ENCODE measurements around the gene CHGA. TPM values are rescaled to one million over a fixed set of nuclear protein-coding genes. Genes with fewer than 3 reads are reported as not detected.

CHGA gene
- total RNA-seq, 2 experiments from 2014 or later, result not detected

DNA sequence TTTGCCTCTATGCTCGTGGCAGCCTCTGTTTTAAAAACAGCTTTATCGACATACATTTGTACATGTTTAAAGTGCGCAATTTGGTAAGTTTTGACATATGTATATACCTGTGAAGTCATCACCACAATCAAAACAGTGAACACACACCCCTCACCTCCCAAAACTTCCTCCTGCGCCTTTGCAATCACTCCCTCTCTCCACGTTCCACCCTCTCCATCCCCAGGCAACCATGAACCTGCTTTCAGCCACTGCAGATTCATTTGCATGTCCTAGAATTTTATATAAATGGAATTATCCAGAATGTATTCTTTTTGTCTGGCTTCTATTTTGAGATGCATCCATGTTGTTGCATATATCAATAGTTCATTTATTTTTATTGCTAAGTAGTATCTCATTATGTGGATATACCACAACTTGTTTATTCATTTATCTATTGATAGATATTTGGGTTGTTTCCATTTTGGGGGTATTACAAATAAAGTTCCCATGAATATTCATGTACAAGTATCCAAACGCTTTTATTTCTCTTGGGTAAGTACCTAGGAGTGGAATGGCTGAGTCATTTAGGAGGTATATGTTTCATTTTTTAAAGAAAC lies 15.5 kb upstream of the CHGA start:
- POLR2A ChIA-PET, result no interaction called here
- peaks cover 14% of the 10 kb centered on the region for H3K4me1 Mint-ChIP-seq (ENCODE audit: low read depth)
- no peak for DNase-seq
- CTCF ChIA-PET, result no interaction called here
- intact Hi-C loops (cut with micrococcal nuclease), result no loop called here
- no peak overlapping the region for H3K27ac Mint-ChIP-seq
- H3K36me3 Mint-ChIP-seq, result no peaks in the 10 kb centered on the region
- no peaks in the 10 kb centered on the region for H3K9me3 Mint-ChIP-seq
- peaks cover 7% of the 10 kb centered on the region for H3K27me3 Mint-ChIP-seq
- no peak overlapping the region for H3K4me3 Mint-ChIP-seq

DNA sequence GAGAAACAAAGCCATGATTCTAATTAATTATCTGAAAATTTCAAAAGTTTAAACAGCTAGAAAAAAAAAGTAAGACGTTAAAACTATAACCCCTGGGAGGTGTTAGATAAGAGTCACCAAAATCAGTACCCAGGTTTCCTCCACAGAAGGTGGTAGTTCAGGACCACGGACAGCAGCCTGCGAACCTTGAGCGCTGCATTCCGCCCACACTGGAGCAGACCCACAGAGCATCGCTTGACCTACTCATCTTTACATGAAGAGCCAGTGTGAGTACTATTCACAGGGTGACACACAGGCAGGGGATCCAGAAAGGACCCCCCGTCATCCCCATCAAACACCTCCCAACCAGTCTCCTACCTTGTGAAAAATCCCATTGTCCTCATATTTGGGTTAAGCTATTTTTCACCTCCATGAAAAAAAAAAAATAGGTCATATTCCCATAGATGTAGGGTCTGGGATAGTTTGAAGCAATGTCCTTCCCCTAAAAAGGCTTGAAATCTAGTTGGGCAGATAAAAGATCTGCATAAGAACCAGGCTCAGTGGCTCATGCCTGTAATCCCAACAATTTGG lies 8.8 kb upstream of the CHGA start:
- POLR2A ChIA-PET, result interaction anchor here (0.6 kb wide), 1 partner anchor 17 kb away, joined by 4 read pairs; no protein-coding TSS in a partner anchor

GRCh38 chr14:92916201-92916600 lies 6.7 kb upstream of the CHGA start:
- ChIA-PET CTCF (no interaction called here), POLR2A (no interaction called here)
- Mint-ChIP-seq H3K36me3 (no peaks in the 10 kb centered on the region), H3K4me3 (no peak overlapping the region), H3K27ac (no peak overlapping the region), H3K9me3 (no peaks in the 10 kb centered on the region), H3K4me1 (ENCODE audit: low read depth) (no peaks in the 10 kb centered on the region), H3K27me3 (peaks cover 12% of the 10 kb centered on the region)
- no peak for DNase-seq
- intact Hi-C loops (cut with micrococcal nuclease), result no loop called here

More for the DNA sequence above, 8.8 kb upstream of the CHGA start:
- Mint-ChIP-seq H3K9me3 (no peaks in the 10 kb centered on the region), H3K27ac (no peak overlapping the region), H3K36me3 (no peaks in the 10 kb centered on the region), H3K4me1 (ENCODE audit: low read depth) (no peaks in the 10 kb centered on the region), H3K4me3 (no peak overlapping the region), H3K27me3 (peaks cover 7% of the 10 kb centered on the region)
- DNase-seq, result peak; percentile 62
- intact Hi-C loops (cut with micrococcal nuclease), result no loop called here
- CTCF ChIA-PET, result interaction anchor here (0.7 to 0.9 kb wide), 2 partner anchors 16 to 294 kb away, joined by 3 read pairs; no protein-coding TSS in a partner anchor

- ChIA-PET CTCF (no interaction called here), POLR2A (no interaction called here)
- no peaks in the 10 kb centered on the region for H3K36me3 Mint-ChIP-seq
- peaks cover 19% of the 10 kb centered on the region for H3K27me3 Mint-ChIP-seq
- intact Hi-C loops (cut with micrococcal nuclease), result no loop called here
- H3K9me3 Mint-ChIP-seq, result no peaks in the 10 kb centered on the region
- no peak for DNase-seq
- no peak overlapping the region for H3K4me3 Mint-ChIP-seq
- H3K27ac Mint-ChIP-seq, result no peak overlapping the region
- H3K4me1 Mint-ChIP-seq (ENCODE audit: low read depth), result no peaks in the 10 kb centered on the region
These were observed 5.7 kb upstream of the CHGA start for GRCh38 chr14:92917041-92917940.

DNA sequence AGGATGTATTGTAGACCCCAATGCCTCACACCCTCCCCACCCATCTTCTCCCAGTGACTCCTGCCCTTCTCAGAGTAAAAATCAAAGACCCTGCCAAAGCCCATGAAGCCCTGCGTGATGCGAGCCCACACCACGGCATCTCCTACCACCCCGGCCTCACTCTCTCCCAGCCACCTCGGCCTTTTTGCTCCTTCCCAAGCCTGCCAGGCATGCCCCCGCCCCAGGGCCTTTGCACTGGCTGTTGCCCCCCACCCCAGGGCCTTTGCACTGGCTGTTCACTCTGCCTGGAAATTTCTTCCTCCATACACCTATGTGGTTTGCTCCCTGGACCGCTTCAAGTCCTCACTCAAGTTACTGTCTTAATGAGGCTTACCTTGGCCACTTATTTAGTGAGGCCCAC lies 5.0 kb upstream of the CHGA start:
- Mint-ChIP-seq H3K4me3 (no peak overlapping the region), H3K27ac (no peak overlapping the region), H3K4me1 (ENCODE audit: low read depth) (peaks cover 4% of the 10 kb centered on the region), H3K36me3 (no peaks in the 10 kb centered on the region), H3K27me3 (peaks cover 23% of the 10 kb centered on the region), H3K9me3 (no peaks in the 10 kb centered on the region)
- CTCF ChIA-PET, result no interaction called here
- POLR2A ChIA-PET, result no interaction called here
- DNase-seq, result no peak
- intact Hi-C loops (cut with micrococcal nuclease), result no loop called here

DNA sequence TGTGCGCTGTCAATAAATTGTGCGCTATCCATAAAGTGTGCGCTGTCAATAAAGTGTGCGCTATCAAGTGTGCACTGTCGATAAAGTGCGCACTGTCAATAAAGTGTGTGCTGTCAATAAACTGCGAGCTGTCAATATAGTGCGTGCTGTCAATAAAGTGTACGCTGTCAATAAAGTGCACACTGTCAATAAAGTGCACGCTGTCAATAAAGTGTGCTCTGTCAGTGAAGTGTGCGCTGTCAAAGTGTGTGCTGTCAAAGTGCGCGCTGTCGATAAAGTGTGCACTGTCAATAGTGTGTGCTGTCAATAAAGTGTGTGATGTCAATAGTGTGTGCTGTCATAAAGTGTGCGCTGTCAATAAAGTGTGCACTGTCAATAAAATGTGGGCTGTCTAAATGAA lies 2.9 kb upstream of the CHGA start:
- H3K27me3 Mint-ChIP-seq, result peaks cover 25% of the 10 kb centered on the region

GRCh38 chr14:92922155-92922735 lies 705 bp upstream of the CHGA start:
- DNase-seq, result no peak
- Mint-ChIP-seq H3K36me3 (no peaks in the 10 kb centered on the region), H3K9me3 (no peaks in the 10 kb centered on the region), H3K27ac (no peak overlapping the region), H3K4me3 (no peak overlapping the region), H3K27me3 (peaks cover 23% of the 10 kb centered on the region), H3K4me1 (ENCODE audit: low read depth) (peaks cover 4% of the 10 kb centered on the region)
- CTCF ChIA-PET, result no interaction called here
- intact Hi-C loops (cut with micrococcal nuclease), result no loop called here
- POLR2A ChIA-PET, result no interaction called here

More for the DNA sequence above, 2.9 kb upstream of the CHGA start:
- Mint-ChIP-seq H3K27ac (no peak overlapping the region), H3K36me3 (no peaks in the 10 kb centered on the region), H3K9me3 (no peaks in the 10 kb centered on the region), H3K4me1 (ENCODE audit: low read depth) (peaks cover 4% of the 10 kb centered on the region), H3K4me3 (no peak overlapping the region)
- ChIA-PET CTCF (interaction anchor here (1.4 kb wide), 1 partner anchor 193 kb away, joined by 3 read pairs; no protein-coding TSS in a partner anchor), POLR2A (no interaction called here)
- no peak for DNase-seq
- intact Hi-C loops (cut with micrococcal nuclease), result no loop called here

DNA sequence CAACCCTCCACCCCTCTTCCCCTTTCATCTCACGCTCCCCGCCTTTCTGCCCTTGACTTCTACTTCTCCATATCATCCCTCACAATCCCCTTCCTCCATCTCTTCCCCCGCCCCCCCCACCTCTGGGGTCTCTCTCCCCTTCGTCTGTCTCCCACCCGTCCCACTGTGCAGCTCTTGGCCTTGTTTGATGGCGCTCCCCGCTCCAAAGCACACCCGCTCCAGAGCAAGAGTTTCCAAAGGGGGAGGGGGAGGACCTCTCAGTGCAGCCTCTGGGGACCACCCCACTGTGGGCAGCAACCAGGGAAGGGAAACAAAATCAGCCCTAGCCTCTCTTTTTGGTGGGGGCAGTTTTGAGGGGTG lies 774 bp downstream of the CHGA start:
- no peak for DNase-seq
- Mint-ChIP-seq H3K27me3 (peaks cover 23% of the 10 kb centered on the region), H3K27ac (no peak overlapping the region), H3K4me3 (no peak overlapping the region), H3K36me3 (no peaks in the 10 kb centered on the region), H3K9me3 (no peaks in the 10 kb centered on the region), H3K4me1 (ENCODE audit: low read depth) (peaks cover 4% of the 10 kb centered on the region)
- POLR2A ChIA-PET, result no interaction called here
- CTCF ChIA-PET, result no interaction called here
- intact Hi-C loops (cut with micrococcal nuclease), result no loop called here

GRCh38 chr14:92924247-92924646 lies 1.3 kb downstream of the CHGA start:
- intact Hi-C loops (cut with micrococcal nuclease), result no loop called here
- DNase-seq, result no peak
- Mint-ChIP-seq H3K9me3 (no peaks in the 10 kb centered on the region), H3K4me1 (ENCODE audit: low read depth) (peaks cover 4% of the 10 kb centered on the region), H3K36me3 (no peaks in the 10 kb centered on the region), H3K27ac (no peak overlapping the region), H3K27me3 (peaks cover 23% of the 10 kb centered on the region), H3K4me3 (no peak overlapping the region)
- ChIA-PET CTCF (no interaction called here), POLR2A (no interaction called here)

GRCh38 chr14:92925446-92925845 lies 2.5 kb downstream of the CHGA start:
- H3K36me3 Mint-ChIP-seq, result no peaks in the 10 kb centered on the region
- no peak overlapping the region for H3K27ac Mint-ChIP-seq
- no peak for DNase-seq
- intact Hi-C loops (cut with micrococcal nuclease), result no loop called here
- ChIA-PET CTCF (no interaction called here), POLR2A (no interaction called here)
- peaks cover 20% of the 10 kb centered on the region for H3K27me3 Mint-ChIP-seq
- H3K4me3 Mint-ChIP-seq, result no peak overlapping the region
- H3K4me1 Mint-ChIP-seq (ENCODE audit: low read depth), result peaks cover 4% of the 10 kb centered on the region
- no peaks in the 10 kb centered on the region for H3K9me3 Mint-ChIP-seq

DNA sequence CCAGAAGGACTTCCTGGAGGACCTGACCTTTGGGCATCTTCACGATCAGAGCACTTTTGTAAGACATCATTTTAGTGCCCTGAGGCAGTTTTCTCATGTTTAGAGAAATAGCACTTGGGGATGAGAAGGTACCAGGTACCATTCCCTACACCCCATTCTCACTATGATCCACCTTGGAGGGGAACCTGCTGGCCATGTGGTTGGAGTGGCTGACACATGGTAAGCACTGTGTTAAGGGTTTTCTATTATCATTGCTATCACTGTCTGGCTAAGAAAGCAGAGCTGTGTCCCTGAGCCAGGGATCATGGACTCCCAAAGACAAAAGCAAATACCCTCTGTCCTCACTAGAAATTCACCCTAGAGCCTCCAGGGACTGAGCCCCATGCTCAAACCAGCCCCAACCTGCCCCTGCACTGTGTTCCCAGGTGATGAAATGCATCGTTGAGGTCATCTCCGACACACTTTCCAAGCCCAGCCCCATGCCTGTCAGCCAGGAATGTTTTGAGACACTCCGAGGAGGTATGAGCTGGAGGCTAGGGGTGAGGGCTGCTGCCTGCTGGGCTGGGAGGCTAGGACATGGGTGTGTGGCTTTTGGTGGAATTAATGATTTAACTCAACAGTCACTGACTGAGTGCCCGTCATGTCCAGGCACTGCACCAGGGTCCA lies 3.4 kb downstream of the CHGA start:
- DNase-seq, result no peak

DNA sequence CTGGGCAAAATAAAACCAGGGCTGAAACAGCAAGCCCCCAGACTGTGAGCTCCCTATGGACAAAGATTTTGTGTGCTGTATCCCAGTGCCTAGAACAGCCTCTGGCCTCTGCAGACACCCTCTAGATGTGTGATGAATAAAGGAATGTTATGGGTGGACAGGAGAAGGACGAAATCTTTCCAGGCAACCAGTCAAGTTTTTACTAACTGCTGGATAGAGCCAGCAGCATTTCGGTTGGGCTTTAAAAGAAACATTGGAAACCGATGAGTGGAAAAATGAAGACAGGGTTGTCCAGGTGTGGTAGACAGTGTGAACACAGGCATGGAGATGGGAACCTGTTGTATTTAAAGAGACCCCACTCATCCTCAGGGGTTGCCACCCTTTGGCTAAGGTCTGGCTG lies 4.0 kb downstream of the CHGA start:
- peaks cover 12% of the 10 kb centered on the region for H3K27me3 Mint-ChIP-seq
- ChIA-PET CTCF (no interaction called here), POLR2A (no interaction called here)
- no peak overlapping the region for H3K4me3 Mint-ChIP-seq
- DNase-seq, result no peak
- H3K27ac Mint-ChIP-seq, result no peak overlapping the region
- no peaks in the 10 kb centered on the region for H3K9me3 Mint-ChIP-seq
- H3K4me1 Mint-ChIP-seq (ENCODE audit: low read depth), result peaks cover 4% of the 10 kb centered on the region
- intact Hi-C loops (cut with micrococcal nuclease), result no loop called here
- no peaks in the 10 kb centered on the region for H3K36me3 Mint-ChIP-seq

More for the DNA sequence above, 3.4 kb downstream of the CHGA start:
- CTCF ChIA-PET, result no interaction called here
- no peaks in the 10 kb centered on the region for H3K36me3 Mint-ChIP-seq
- no peaks in the 10 kb centered on the region for H3K9me3 Mint-ChIP-seq
- H3K4me3 Mint-ChIP-seq, result no peak overlapping the region
- peaks cover 4% of the 10 kb centered on the region for H3K4me1 Mint-ChIP-seq (ENCODE audit: low read depth)
- intact Hi-C loops (cut with micrococcal nuclease), result no loop called here
- H3K27me3 Mint-ChIP-seq, result peaks cover 16% of the 10 kb centered on the region
- no peak overlapping the region for H3K27ac Mint-ChIP-seq
- POLR2A ChIA-PET, result no interaction called here

Data from activated CD4-positive, alpha-beta memory T cell treated with anti-CD3 and anti-CD28 coated beads for 36 hours (primary cell).